Large intestine (tissue), 3 donors: ENCODE measurements around the gene CEP57L1. TPM values are rescaled to one million over a fixed set of nuclear protein-coding genes. Genes with fewer than 3 reads are reported as not detected.
A peak's percentile ranks its signal among the peaks of the same experiment; 100 is the strongest.

Experiments
- DNase-seq, 2 donors: peaks; one replicate each; pipeline versions ENCODE4 v3.0.0 to v3.0.0-alpha.2; 2013
- H3K27ac ChIP-seq: one replicate; pipeline ENCODE4 v1.5.1; 2013; ENCODE audit warnings: low read length
- H3K27me3 ChIP-seq: 2 replicates; pipeline ENCODE4 v1.6.1; 2013; ENCODE audit warnings: low read length; ENCODE audit not compliant: control insufficient read depth, insufficient read depth
- H3K36me3 ChIP-seq: 2 replicates; pipeline ENCODE4 v1.6.1; 2013; ENCODE audit warnings: low read length; ENCODE audit not compliant: control insufficient read depth, insufficient read depth
- H3K4me1 ChIP-seq: one replicate; pipeline ENCODE4 v1.6.1; 2013; ENCODE audit warnings: low read length; ENCODE audit not compliant: control insufficient read depth, insufficient read depth
- H3K4me3 ChIP-seq: one replicate; pipeline ENCODE4 v1.5.1; 2013; ENCODE audit warnings: low read length
- H3K9me3 ChIP-seq: one replicate; pipeline ENCODE4 v1.6.1; 2013; ENCODE audit warnings: mild to moderate bottlenecking, low read depth, low read length, moderate library complexity; ENCODE audit not compliant: control insufficient read depth
- WGBS: methylation state at CpG from one replicate; pipeline ENCODE4 v1.1.5; 2013; ENCODE audit warnings: low lambda C conversion rate; ENCODE audit not compliant: insufficient coverage; 5-methylcytosine and 5-hydroxymethylcytosine counted together
- polyA plus RNA-seq: library from polyadenylated mRNA; unstranded; fragments of 120-200 nt; gene quantifications from one replicate; pipeline ENCODE4 v1.2.1, GENCODE V29; 2013

CEP57L1 gene
- polyA plus RNA-seq, 1 donor: 14.3 TPM

GRCh38 chr6:109087661-109088264 is 7.5 kb upstream of the CEP57L1 start:
- H3K27me3 ChIP-seq: no peaks in the 10 kb centered on the region
- H3K27ac ChIP-seq: no peak overlapping the region
- WGBS: no CpG with 5 or more reads among the region's 5 CpGs
- H3K9me3 ChIP-seq: no peaks in the 10 kb centered on the region
- H3K4me1 ChIP-seq: no peaks in the 10 kb centered on the region
- H3K4me3 ChIP-seq: no peak overlapping the region
- DNase-seq: no peak
- H3K36me3 ChIP-seq: no peaks in the 10 kb centered on the region

- WGBS: no CpG with 5 or more reads among the region's 1 CpG
- H3K27me3 ChIP-seq: no peaks in the 10 kb centered on the region
- H3K4me1 ChIP-seq: no peaks in the 10 kb centered on the region
- no peak overlapping the region for H3K4me3 ChIP-seq
- H3K36me3 ChIP-seq: no peaks in the 10 kb centered on the region
- no peak overlapping the region for H3K27ac ChIP-seq
- no peaks in the 10 kb centered on the region for H3K9me3 ChIP-seq
- no peak for DNase-seq
These were observed 6.3 kb upstream of the CEP57L1 start for GRCh38 chr6:109088995-109089394.

GRCh38 chr6:109091314-109092024 is 3.8 kb upstream of the CEP57L1 start:
- Histone ChIP-seq H3K4me3 (no peak overlapping the region), H3K27me3 (no peaks in the 10 kb centered on the region), H3K4me1 (no peaks in the 10 kb centered on the region), H3K9me3 (no peaks in the 10 kb centered on the region), H3K27ac (no peak overlapping the region), H3K36me3 (no peaks in the 10 kb centered on the region)
- no peak for DNase-seq
- WGBS: 100% methylated on average over 2 of the region's 5 CpGs

- Histone ChIP-seq H3K27me3 (no peaks in the 10 kb centered on the region), H3K9me3 (no peaks in the 10 kb centered on the region), H3K36me3 (no peaks in the 10 kb centered on the region), H3K4me3 (peak overlapping the region; percentile 14), H3K4me1 (no peaks in the 10 kb centered on the region), H3K27ac (no peak overlapping the region)
- WGBS: no CpG with 5 or more reads among the region's 1 CpG
- no peak for DNase-seq
These were observed 3.2 kb upstream of the CEP57L1 start for GRCh38 chr6:109092074-109092473.

GRCh38 chr6:109093732-109094415 is 1.4 kb upstream of the CEP57L1 start:
- Histone ChIP-seq H3K4me3 (peak overlapping the region; percentile 96), H3K27ac (peak overlapping the region; percentile 99), H3K4me1 (peaks cover 9% of the 10 kb centered on the region), H3K27me3 (no peaks in the 10 kb centered on the region), H3K36me3 (no peaks in the 10 kb centered on the region), H3K9me3 (no peaks in the 10 kb centered on the region)
- WGBS: 0% methylated on average over 1 of the region's 19 CpGs
- DNase-seq: peak in 1 of 2 donors; percentile 37

GRCh38 chr6:109094416-109095035 is 781 bp upstream of the CEP57L1 start, which contains the start of gene SESN1:
Gene SESN1, minus strand, starts transcription at chr6:109094846. Its CDS starts 773 bp downstream, at chr6:109094073.
- WGBS: no CpG with 5 or more reads among the region's 62 CpGs

GRCh38 chr6:109095835-109096084 is 453 bp downstream of the CEP57L1 start:
- no peaks in the 10 kb centered on the region for H3K9me3 ChIP-seq
- peak overlapping the region; percentile 99 for H3K27ac ChIP-seq
- no peaks in the 10 kb centered on the region for H3K27me3 ChIP-seq
- peak overlapping the region; percentile 96 for H3K4me3 ChIP-seq
- H3K4me1 ChIP-seq: peaks cover 9% of the 10 kb centered on the region
- DNase-seq: no peak
- no CpG with 5 or more reads among the region's 8 CpGs for WGBS
- no peaks in the 10 kb centered on the region for H3K36me3 ChIP-seq

More at GRCh38 chr6:109094416-109095035, 781 bp upstream of the CEP57L1 start, which contains the start of gene SESN1:
- Histone ChIP-seq H3K27ac (peak within 1 kb of the TSS; percentile 99), H3K4me3 (peak within 1 kb of the TSS; percentile 96), H3K9me3 (no peaks in the 10 kb centered on the region), H3K4me1 (peaks cover 9% of the 10 kb centered on the region), H3K36me3 (no peaks in the 10 kb centered on the region), H3K27me3 (no peaks in the 10 kb centered on the region)
- peak; percentile 93 to 99 for DNase-seq

GRCh38 chr6:109096208-109096607 is 901 bp downstream of the CEP57L1 start:
- peak overlapping the region; percentile 99 for H3K27ac ChIP-seq
- no peak for DNase-seq
- 68% methylated on average over 4 of the region's 6 CpGs for WGBS
- no peaks in the 10 kb centered on the region for H3K27me3 ChIP-seq
- no peaks in the 10 kb centered on the region for H3K9me3 ChIP-seq
- peaks cover 9% of the 10 kb centered on the region for H3K4me1 ChIP-seq
- H3K36me3 ChIP-seq: no peaks in the 10 kb centered on the region
- peak overlapping the region; percentile 96 for H3K4me3 ChIP-seq

GRCh38 chr6:109097661-109098060 is 2.4 kb downstream of the CEP57L1 start:
- Histone ChIP-seq H3K9me3 (no peaks in the 10 kb centered on the region), H3K4me1 (peaks cover 9% of the 10 kb centered on the region), H3K36me3 (peaks cover 3% of the 10 kb centered on the region), H3K27ac (peak overlapping the region; percentile 31), H3K4me3 (no peak overlapping the region), H3K27me3 (no peaks in the 10 kb centered on the region)
- DNase-seq: peak in 1 of 2 donors; percentile 67
- no CpG with 5 or more reads among the region's 1 CpG for WGBS

GRCh38 chr6:109102762-109103161 is 7.5 kb downstream of the CEP57L1 start:
- DNase-seq: no peak
- no peak overlapping the region for H3K27ac ChIP-seq
- peaks cover 2% of the 10 kb centered on the region for H3K4me1 ChIP-seq
- H3K36me3 ChIP-seq: peaks cover 3% of the 10 kb centered on the region
- H3K27me3 ChIP-seq: no peaks in the 10 kb centered on the region
- no peak overlapping the region for H3K4me3 ChIP-seq
- WGBS: no CpG with 5 or more reads among the region's 1 CpG
- H3K9me3 ChIP-seq: no peaks in the 10 kb centered on the region
